GM12878 (cell line): ENCODE measurements around the gene SYNDIG1. TPM values are rescaled to one million over a fixed set of nuclear protein-coding genes. Genes with fewer than 3 reads are reported as not detected.

Experiments
- ATAC-seq: fragments of 200-7000 bp; cut with Tn5 transposase; 3 replicates; pipeline ENCODE4 v1.9.1; 2020; ENCODE audit warnings: mild to moderate bottlenecking, moderate library complexity
- BruUV-seq: library from RNA; stranded (reverse); fragments of 400-500 nt; replicated peaks from 2 replicates; lab custom pipeline; 2021; lab: Mats Ljungman, UMichigan
- CTCF ChIA-PET: fragments of 300-600 bp; sonication (Branson Sonifier 250); formaldehyde crosslinking; extraction: SDS; loops from one replicate; lab custom pipeline; 2021; ENCODE audit warnings: inconsistent platforms; lab: Yijun Ruan, JAX
- POLR2A ChIA-PET: fragments of 350-600 bp; formaldehyde crosslinking; extraction: SDS; loops from one replicate; lab custom pipeline; 2021; ENCODE audit warnings: inconsistent platforms; lab: Charles Lee
- RAD21 ChIA-PET: fragments of 300-600 bp; sonication (Branson Sonifier 250); formaldehyde crosslinking; loops from one replicate; lab custom pipeline; 2023; ENCODE audit warnings: antibody characterized with exemption; ENCODE audit not compliant: unreplicated experiment; lab: Charles Lee
- SMC1A ChIA-PET: fragments of 300-600 bp; sonication (Branson Sonifier 250); formaldehyde crosslinking; loops from one replicate; lab custom pipeline; 2023; ENCODE audit not compliant: unreplicated experiment, uncharacterized antibody; lab: Charles Lee
- DNase-seq: peaks from one replicate; pipeline ENCODE4 v3.0.0-alpha.2; 2011; ENCODE audit warnings: low read depth, low spot score
- FAIRE-seq: peaks from 3 replicates; lab custom pipeline; 2011; peaks lifted over from hg19 to GRCh38; lab: Jason Lieb, UNC
- H2AFZ ChIP-seq: 2 replicates; pipeline ENCODE4 v1.6.0; 2011; ENCODE audit warnings: low read depth, low read length, control low read depth; ENCODE audit not compliant: control insufficient read depth
- H3K27ac ChIP-seq: 2 replicates; pipeline ENCODE4 v1.5.1; 2011; ENCODE audit warnings: control low read depth; ENCODE audit not compliant: control insufficient read depth, insufficient read depth
- H3K27me3 ChIP-seq, 2 experiments: replicated peaks in 1 of 2; 2 replicates each; pipeline versions ENCODE4 v1.6.0 to v1.6.1; 2011; ENCODE audit warnings: low read length in 1 of 2; ENCODE audit not compliant: control insufficient read depth in 2 of 2, insufficient read depth in 2 of 2
- H3K36me3 ChIP-seq, 2 experiments: 2 replicates each; pipeline ENCODE4 v1.5.1; 2011; ENCODE audit warnings: low read length in 1 of 2; ENCODE audit not compliant: control insufficient read depth in 2 of 2, insufficient read depth in 2 of 2
- H3K4me1 ChIP-seq: 2 replicates; pipeline ENCODE4 v1.6.1; 2011; ENCODE audit warnings: mild to moderate bottlenecking, low read length, moderate library complexity, mixed read lengths; ENCODE audit not compliant: control insufficient read depth, insufficient read depth
- H3K4me2 ChIP-seq: 2 replicates; pipeline ENCODE4 v1.6.0; 2011; ENCODE audit warnings: control low read depth; ENCODE audit not compliant: control insufficient read depth, insufficient read depth
- H3K4me3 ChIP-seq: fragments of 200-600 bp; sonication (generic); 2 replicates; pipeline ENCODE4 v1.5.1; 2016
- H3K79me2 ChIP-seq: 2 replicates; pipeline ENCODE4 v1.6.0; 2011; ENCODE audit warnings: low read length; ENCODE audit not compliant: control insufficient read depth, insufficient read depth
- H3K9ac ChIP-seq: 2 replicates; pipeline ENCODE4 v1.8.0; 2011; ENCODE audit warnings: low read length, control low read depth, mixed read lengths; ENCODE audit not compliant: control insufficient read depth, insufficient read depth
- H3K9me3 ChIP-seq: replicated peaks from 3 replicates; pipeline ENCODE4 v1.5.1; 2011; ENCODE audit warnings: mild to moderate bottlenecking, low read length; ENCODE audit not compliant: control insufficient read depth, insufficient read depth
- H4K20me1 ChIP-seq: 2 replicates; pipeline ENCODE4 v1.6.0; 2011; ENCODE audit not compliant: control insufficient read depth, insufficient read depth
- CHD2 ChIP-seq: IDR thresholded peaks from 2 replicates; pipeline ENCODE4 v1.6.1; 2011; ENCODE audit warnings: low read depth, low read length, improper control_type of control experiment, borderline replicate concordance
- HDGF ChIP-seq: fragments of 450-650 bp; IDR thresholded peaks from 2 replicates; pipeline ENCODE4 v1.6.1; 2016; ENCODE audit warnings: antibody characterized with exemption
- MYB ChIP-seq: fragments of 150-350 bp; IDR thresholded peaks from 2 replicates; pipeline ENCODE4 v1.6.1; 2014; ENCODE audit warnings: mild to moderate bottlenecking, low read depth, low read length, borderline replicate concordance
- NFYB ChIP-seq: IDR thresholded peaks from 2 replicates; pipeline ENCODE4 v1.6.1; 2011; ENCODE audit warnings: low read depth, mild to moderate bottlenecking, low read length, improper control_type of control experiment, moderate library complexity; ENCODE audit not compliant: insufficient read depth
- POLR2AphosphoS2 ChIP-seq: IDR thresholded peaks from 2 replicates; pipeline ENCODE4 v1.6.1; 2011; ENCODE audit warnings: low read depth, mild to moderate bottlenecking, low read length, improper control_type of control experiment, moderate library complexity
- SIN3A ChIP-seq: IDR thresholded peaks from 2 replicates; pipeline ENCODE4 v1.6.1; 2012; ENCODE audit warnings: low read depth, low read length, improper control_type of control experiment
- SKIL ChIP-seq: fragments of 450-650 bp; IDR thresholded peaks from 2 replicates; pipeline ENCODE4 v1.6.1; 2017; ENCODE audit warnings: mild to moderate bottlenecking, low read depth, inconsistent platforms; ENCODE audit not compliant: poor library complexity, severe bottlenecking
- SMAD5 ChIP-seq: IDR thresholded peaks from 2 replicates; pipeline ENCODE4 v1.6.1; 2016; ENCODE audit warnings: antibody characterized with exemption, low read depth
- STAT1 ChIP-seq: fragments of 450-650 bp; conservative IDR thresholded peaks from 2 replicates; pipeline ENCODE4 v1.6.1; 2014; ENCODE audit warnings: antibody characterized with exemption, mild to moderate bottlenecking
- WGBS: methylation state at CpG from one replicate; pipeline ENCODE4 v1.1.6; 2016; ENCODE audit warnings: low lambda C conversion rate; ENCODE audit not compliant: insufficient replicate concordance, insufficient coverage; ENCODE audit errors: missing lambda C conversion rate; 5-methylcytosine and 5-hydroxymethylcytosine counted together
- in situ Hi-C: fragments of 300-500 bp; cut with MboI; formaldehyde crosslinking; loops from 9 replicates; pipeline ENCODE4 v1.14.3; 2018; ENCODE audit warnings: mixed read lengths
- intact Hi-C: fragments of 100-400 bp; cut with micrococcal nuclease; formaldehyde crosslinking; loops from one replicate; pipeline ENCODE4 v1.14.2; 2022; ENCODE audit not compliant: unreplicated experiment
- polyA plus RNA-seq, 11 experiments: library from polyadenylated mRNA; depleted of rRNA in 4 of 11; unstranded in 6 of 11; stranded (reverse) in 5 of 11; fragments of >200 nt; fragmentation: Nextera tagmentation in 4 of 11; fragmentation: Illumina TruSeq in 1 of 11; extraction: Ambion mirVana in 4 of 11; extraction: Trizol in 1 of 11; gene quantifications; 1 replicate in 1 of 11; 2 replicates in 10 of 11; pipeline versions ENCODE4 v1.2.1 to v1.2.3, GENCODE V29; 2011 to 2016; ENCODE audit warnings: inconsistent platforms in 2 of 11, missing spikeins in 2 of 11, low read depth in 1 of 11
- total RNA-seq, 4 experiments: library from RNA; depleted of rRNA in 3 of 4; stranded (reverse); fragments of >200 nt in 3 of 4; fragmentation: Illumina TruSeq in 1 of 4; extraction: Trizol in 1 of 4; gene quantifications; 2 replicates each; pipeline versions ENCODE4 v1.2.1 to v1.2.3, GENCODE V29; 2013 to 2021
- TF ChIP-seq, protein P1 (sequence below): fragments of 450-650 bp; IDR thresholded peaks from 2 replicates; pipeline ENCODE4 v1.6.1; 2017; ENCODE audit warnings: antibody characterized with exemption, mild to moderate bottlenecking, moderate library complexity

Gene SYNDIG1
- total and polyA plus RNA-seq, 10 of the 15 experiments (the other 5 are each of a cell fraction or from before 2014, with no cell fraction given): not detected

DNA sequence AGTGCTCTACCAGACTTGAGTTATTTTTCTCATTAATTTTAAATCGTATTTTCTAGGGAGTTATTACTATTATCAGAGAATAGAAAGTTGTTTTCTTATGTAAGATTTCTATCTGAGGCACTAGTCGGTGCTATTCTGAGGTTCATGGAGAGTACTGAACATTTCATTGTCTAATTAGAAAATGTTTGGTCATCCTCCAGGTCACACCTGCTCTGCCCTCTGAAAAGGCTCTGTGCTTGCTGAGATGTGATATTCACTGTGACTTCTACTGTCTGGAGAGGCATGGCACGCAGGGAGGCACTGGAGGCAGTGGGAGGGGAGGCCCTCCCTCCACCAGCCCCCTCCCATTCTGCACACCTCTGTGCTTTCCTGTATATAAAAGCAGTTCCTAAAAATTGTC lies 3.0 kb downstream of the SYNDIG1 start:
- Histone ChIP-seq H4K20me1 (no peaks in the 10 kb centered on the region), H3K9me3 (no peaks in the 10 kb centered on the region), H2AFZ (no peak overlapping the region), H3K4me1 (no peaks in the 10 kb centered on the region), H3K79me2 (no peaks in the 10 kb centered on the region), H3K9ac (no peak overlapping the region), H3K27me3 (peaks cover 5 to 6% of the 10 kb centered on the region in 2 experiments; a peak in 3 of 4 replicates), H3K36me3 (no peaks in the 10 kb centered on the region), H3K4me2 (no peak overlapping the region), H3K27ac (no peak overlapping the region), H3K4me3 (no peak overlapping the region)
- no peak for FAIRE-seq
- BruUV-seq: no TSS peak
- ChIA-PET RAD21 (no interaction called here), SMC1A (no interaction called here), POLR2A (no interaction called here), CTCF (no interaction called here)
- in situ Hi-C loops: no loop called here
- WGBS: 8% methylated on average over 3 of the region's 3 CpGs
- TF ChIP-seq SMAD5: no peak
- TF ChIP-seq NFYB: no peak
- DNase-seq: no peak
- intact Hi-C loops: no loop called here
- no peak for ATAC-seq

- WGBS: 18% methylated on average over 7 of the region's 7 CpGs
These were observed 4.2 kb downstream of the SYNDIG1 start for GRCh38 chr20:24473435-24474223.

More at GRCh38 chr20:24473435-24474223, 4.2 kb downstream of the SYNDIG1 start:
- Histone ChIP-seq H3K27ac (no peak overlapping the region), H3K9ac (no peak overlapping the region), H3K4me1 (no peaks in the 10 kb centered on the region), H4K20me1 (no peaks in the 10 kb centered on the region), H3K4me3 (no peak overlapping the region), H3K9me3 (no peaks in the 10 kb centered on the region), H3K4me2 (no peak overlapping the region), H2AFZ (no peak overlapping the region), H3K27me3 (peaks cover 6 to 8% of the 10 kb centered on the region in 2 experiments; a peak in 3 of 4 replicates), H3K79me2 (no peaks in the 10 kb centered on the region), H3K36me3 (no peaks in the 10 kb centered on the region)
- no peak for ATAC-seq
- DNase-seq: no peak
- no TSS peak for BruUV-seq
- no peak for FAIRE-seq
- ChIA-PET RAD21 (no interaction called here), POLR2A (no interaction called here), SMC1A (no interaction called here), CTCF (no interaction called here)
- TF ChIP-seq CHD2: no peak
- no peak for TF ChIP-seq SKIL
- TF ChIP-seq HDGF: no peak
- no peak for TF ChIP-seq MYB
- TF ChIP-seq SIN3A: no peak
- TF ChIP-seq POLR2AphosphoS2: no peak
- TF ChIP-seq, protein P1, sequence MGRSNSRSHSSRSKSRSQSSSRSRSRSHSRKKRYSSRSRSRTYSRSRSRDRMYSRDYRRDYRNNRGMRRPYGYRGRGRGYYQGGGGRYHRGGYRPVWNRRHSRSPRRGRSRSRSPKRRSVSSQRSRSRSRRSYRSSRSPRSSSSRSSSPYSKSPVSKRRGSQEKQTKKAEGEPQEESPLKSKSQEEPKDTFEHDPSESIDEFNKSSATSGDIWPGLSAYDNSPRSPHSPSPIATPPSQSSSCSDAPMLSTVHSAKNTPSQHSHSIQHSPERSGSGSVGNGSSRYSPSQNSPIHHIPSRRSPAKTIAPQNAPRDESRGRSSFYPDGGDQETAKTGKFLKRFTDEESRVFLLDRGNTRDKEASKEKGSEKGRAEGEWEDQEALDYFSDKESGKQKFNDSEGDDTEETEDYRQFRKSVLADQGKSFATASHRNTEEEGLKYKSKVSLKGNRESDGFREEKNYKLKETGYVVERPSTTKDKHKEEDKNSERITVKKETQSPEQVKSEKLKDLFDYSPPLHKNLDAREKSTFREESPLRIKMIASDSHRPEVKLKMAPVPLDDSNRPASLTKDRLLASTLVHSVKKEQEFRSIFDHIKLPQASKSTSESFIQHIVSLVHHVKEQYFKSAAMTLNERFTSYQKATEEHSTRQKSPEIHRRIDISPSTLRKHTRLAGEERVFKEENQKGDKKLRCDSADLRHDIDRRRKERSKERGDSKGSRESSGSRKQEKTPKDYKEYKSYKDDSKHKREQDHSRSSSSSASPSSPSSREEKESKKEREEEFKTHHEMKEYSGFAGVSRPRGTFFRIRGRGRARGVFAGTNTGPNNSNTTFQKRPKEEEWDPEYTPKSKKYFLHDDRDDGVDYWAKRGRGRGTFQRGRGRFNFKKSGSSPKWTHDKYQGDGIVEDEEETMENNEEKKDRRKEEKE: no peak
- TF ChIP-seq SMAD5: no peak
- TF ChIP-seq STAT1: no peak
- intact Hi-C loops: no loop called here
- in situ Hi-C loops: no loop called here
